Testis (tissue), 3 donors: Measurements from ENCODE around the gene ASB2. TPM values are rescaled to one million over a fixed set of nuclear protein-coding genes. Genes with fewer than 3 reads are reported as not detected.

Experiments
- DNase-seq: peaks from one replicate; pipeline ENCODE4 v3.0.0-alpha.2; 2019
- H3K27ac ChIP-seq, 2 donors: fragments of 200-600 bp; sonication (generic); one replicate each; pipeline ENCODE4 v1.5.1; 2019
- H3K27me3 ChIP-seq: fragments of 200-600 bp; sonication (generic); one replicate; pipeline ENCODE4 v1.5.1; 2019
- H3K36me3 ChIP-seq: fragments of 200-600 bp; sonication (generic); one replicate; pipeline ENCODE4 v1.5.1; 2017; ENCODE audit warnings: low read depth; ENCODE audit errors: missing control alignments
- H3K4me1 ChIP-seq: fragments of 200-600 bp; sonication (generic); one replicate; pipeline ENCODE4 v1.5.1; 2019
- H3K4me3 ChIP-seq, 2 donors: fragments of 200-600 bp; sonication (generic); one replicate each; pipeline ENCODE4 v1.5.1; 2017 to 2019
- H3K9me3 ChIP-seq: fragments of 200-600 bp; sonication (generic); one replicate; pipeline ENCODE4 v1.5.1; 2017
- CTCF ChIP-seq, 3 experiments: fragments of 450-650 bp in 2 of 3; fragments of 200-600 bp in 1 of 3; sonication (generic) in 1 of 3; IDR thresholded peaks; one replicate each; pipeline ENCODE4 v1.5.1; 2016 to 2019; ENCODE audit warnings: antibody characterized with exemption in 3 of 3, mild to moderate bottlenecking in 2 of 3, moderate library complexity in 1 of 3
- POLR2A ChIP-seq: fragments of 450-650 bp; IDR thresholded peaks from one replicate; pipeline ENCODE4 v1.6.1; 2017; ENCODE audit warnings: antibody characterized with exemption, mild to moderate bottlenecking, moderate library complexity
- WGBS, 2 donors: methylation state at CpG; one replicate each; pipeline ENCODE4 v1.1.5; 2018; 5-methylcytosine and 5-hydroxymethylcytosine counted together
- intact Hi-C: fragments of 100-400 bp; cut with DNase I; formaldehyde crosslinking; loops from one replicate; pipeline ENCODE4 v1.15.1; 2023; ENCODE audit warnings: low total_unique reads
- polyA plus RNA-seq: library from polyadenylated mRNA; stranded (reverse); fragments of 350-450 nt; fragmentation: Illumina TruSeq; extraction: RNeasy Lipid Tissue Mini Kit (QIAGEN cat#74804); gene quantifications from one replicate; pipeline ENCODE4 v1.2.3, GENCODE V29; 2014; ENCODE audit warnings: low read depth, low replicate concordance; ENCODE audit not compliant: insufficient read depth
- total RNA-seq, 2 donors: library from RNA; depleted of rRNA; stranded (reverse); fragments of >200 nt; gene quantifications; one replicate each; pipeline ENCODE4 v1.2.3, GENCODE V29; 2016

ASB2 gene
- total and polyA plus RNA-seq, 3 donors from 2014 or later = 3.5 to 4.3 (median 3.7) TPM

- DNase-seq = no peak
- H3K36me3 ChIP-seq = no peaks in the 10 kb centered on the region
- H3K4me1 ChIP-seq = no peaks in the 10 kb centered on the region
- no peak overlapping the region for H3K27ac ChIP-seq
- no peak overlapping the region for H3K4me3 ChIP-seq
- 91 to 96% methylated on average over 7 to 13 of the region's 13 CpGs for WGBS, 2 donors
- TF ChIP-seq POLR2A = no peak
- no peak for TF ChIP-seq CTCF (IDR thresholded peaks at IDR 0.05)
- no peaks in the 10 kb centered on the region for H3K9me3 ChIP-seq
- H3K27me3 ChIP-seq = no peaks in the 10 kb centered on the region
- intact Hi-C loops = no loop called here
These were observed 26.8 kb downstream of the ASB2 start for GRCh38 chr14:93949511-93950075.

- DNase-seq = no peak
- 88 to 90% methylated on average over 18 to 19 of the region's 19 CpGs for WGBS, 2 donors
- H3K4me1 ChIP-seq = no peaks in the 10 kb centered on the region
- no peaks in the 10 kb centered on the region for H3K36me3 ChIP-seq
- TF ChIP-seq CTCF (IDR thresholded peaks at IDR 0.05) (no peak), POLR2A (no peak)
- H3K4me3 ChIP-seq = no peak overlapping the region
- no peak overlapping the region for H3K27ac ChIP-seq
- intact Hi-C loops = no loop called here
- H3K9me3 ChIP-seq = no peaks in the 10 kb centered on the region
- no peaks in the 10 kb centered on the region for H3K27me3 ChIP-seq
These were observed 29.1 kb downstream of the ASB2 start for GRCh38 chr14:93947282-93947681.

- Histone ChIP-seq H3K27me3 (no peaks in the 10 kb centered on the region), H3K36me3 (no peaks in the 10 kb centered on the region), H3K27ac (no peak overlapping the region), H3K4me3 (no peak overlapping the region), H3K9me3 (no peaks in the 10 kb centered on the region), H3K4me1 (no peaks in the 10 kb centered on the region)
- no peak for TF ChIP-seq CTCF (IDR thresholded peaks at IDR 0.05)
- TF ChIP-seq POLR2A = no peak
- DNase-seq = no peak
- intact Hi-C loops = no loop called here
- 89 to 94% methylated on average over 7 of the region's 7 CpGs for WGBS, 2 donors
These were observed 29.8 kb downstream of the ASB2 start for GRCh38 chr14:93946541-93947090.

GRCh38 chr14:93946104-93946503 is 30.3 kb downstream of the ASB2 start:
- H3K27ac ChIP-seq = no peak overlapping the region
- WGBS, 2 donors = 87 to 94% methylated on average over 6 of the region's 6 CpGs
- intact Hi-C loops = no loop called here
- H3K27me3 ChIP-seq = no peaks in the 10 kb centered on the region
- no peak overlapping the region for H3K4me3 ChIP-seq
- no peaks in the 10 kb centered on the region for H3K4me1 ChIP-seq
- TF ChIP-seq POLR2A = no peak
- TF ChIP-seq CTCF (IDR thresholded peaks at IDR 0.05) = no peak
- no peaks in the 10 kb centered on the region for H3K9me3 ChIP-seq
- DNase-seq = no peak
- H3K36me3 ChIP-seq = no peaks in the 10 kb centered on the region

GRCh38 chr14:93945070-93945399 is 31.3 kb downstream of the ASB2 start:
- Histone ChIP-seq H3K27ac (no peak overlapping the region), H3K9me3 (no peaks in the 10 kb centered on the region), H3K4me3 (no peak overlapping the region), H3K4me1 (no peaks in the 10 kb centered on the region), H3K27me3 (no peaks in the 10 kb centered on the region), H3K36me3 (no peaks in the 10 kb centered on the region)
- DNase-seq = no peak
- intact Hi-C loops = no loop called here
- 92 to 95% methylated on average over 5 of the region's 5 CpGs for WGBS, 2 donors
- TF ChIP-seq CTCF (IDR thresholded peaks at IDR 0.05) (no peak), POLR2A (no peak)
